Urothelium cell line (cell line): Measurements from ENCODE around the gene RNASET2.
"Not testable (repeated sequence)": the region's sequence is repeated elsewhere in the genome, so short reads cannot be mapped to it uniquely, and the experiment has no call there.

ENCODE experiments used
- DNase-seq: peaks from one replicate; pipeline ENCODE4 v3.0.0; 2011; ENCODE audit warnings: low spot score, mixed read lengths
- FAIRE-seq: peaks from 2 replicates; lab custom pipeline; 2011; peaks lifted over from hg19 to GRCh38; lab: Jason Lieb, UNC

RNASET2 gene

GRCh38 chr6:166929542-166930189 lies 26.7 kb downstream of the RNASET2 start:
- DNase-seq (no peak), FAIRE-seq (no peak)

DNA sequence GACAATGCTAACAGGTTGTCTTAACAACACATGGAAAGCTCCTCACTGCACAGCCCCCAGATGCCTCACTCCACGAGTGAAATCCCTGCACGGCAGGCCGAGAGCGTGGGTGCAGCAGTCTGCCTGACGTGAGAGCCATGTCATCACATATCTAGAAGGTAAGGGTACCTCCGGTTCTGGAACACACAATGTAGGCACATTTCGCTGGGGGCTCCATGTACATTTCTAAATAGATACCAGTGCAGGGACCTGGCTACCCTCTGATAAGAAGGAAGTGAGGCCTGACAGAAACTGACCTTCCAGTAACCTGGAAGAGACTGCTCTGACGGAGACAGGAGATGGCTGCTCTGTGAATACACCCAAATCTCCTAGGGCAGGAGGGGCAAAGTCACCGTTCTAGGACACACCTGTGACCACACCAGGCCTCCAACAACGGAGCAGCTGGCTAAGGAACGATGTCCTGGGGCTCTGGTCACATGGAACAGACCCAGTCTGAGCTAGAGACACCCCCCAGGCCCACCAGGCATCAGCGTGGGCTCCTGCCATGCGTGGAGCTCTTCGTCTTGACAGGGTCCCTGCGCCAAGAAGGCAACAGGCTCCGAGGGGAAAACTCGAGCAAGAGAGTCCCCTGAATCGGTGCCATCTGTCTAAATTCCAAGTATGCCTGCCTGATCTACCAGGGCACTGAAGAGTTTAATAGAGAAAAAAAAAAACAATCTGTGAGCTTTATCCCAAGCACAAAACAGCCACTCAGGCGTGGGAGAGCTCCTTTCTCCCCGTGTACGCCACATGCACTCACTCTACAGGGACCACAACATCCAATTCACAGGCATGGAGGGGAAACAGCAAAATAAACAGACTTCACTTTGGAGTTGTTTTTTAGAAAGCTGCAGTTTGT lies 27.5 kb downstream of the RNASET2 start:
- FAIRE-seq (no peak), DNase-seq (no peak)

DNA sequence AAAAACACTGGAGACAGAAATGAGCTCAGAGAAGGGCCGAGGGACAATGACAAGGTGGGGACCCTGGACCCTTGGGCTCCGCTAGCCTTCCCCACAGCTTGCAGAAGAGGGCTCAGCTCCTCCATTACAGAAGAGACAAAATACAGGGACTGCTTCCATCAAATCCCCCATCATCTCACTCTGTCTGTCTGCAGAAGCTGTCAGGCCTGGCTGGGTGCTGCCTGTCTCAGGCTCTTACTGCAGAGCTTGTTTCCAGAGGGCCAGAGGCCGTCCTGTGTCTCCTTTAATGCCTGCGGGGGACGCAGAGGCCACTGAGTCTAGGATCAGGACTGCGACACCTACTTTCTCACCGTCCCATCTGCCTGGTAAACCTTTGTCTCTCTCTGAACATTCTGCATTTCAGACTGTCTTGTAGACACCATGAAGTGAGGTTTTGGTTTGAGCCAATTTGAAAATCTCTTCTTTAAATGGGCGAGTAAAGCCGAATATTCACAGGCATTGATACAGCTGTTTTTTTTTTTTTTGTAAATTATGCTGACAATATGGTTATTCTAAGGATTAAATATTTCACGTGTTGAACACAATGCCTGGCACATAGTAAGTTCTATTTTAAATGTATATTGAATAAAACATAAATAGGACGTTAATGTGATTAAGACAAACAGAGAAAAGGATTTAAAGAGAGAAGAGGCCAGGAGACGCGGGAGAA lies 28.3 kb downstream of the RNASET2 start:
- FAIRE-seq = no peak
- no peak for DNase-seq

DNA sequence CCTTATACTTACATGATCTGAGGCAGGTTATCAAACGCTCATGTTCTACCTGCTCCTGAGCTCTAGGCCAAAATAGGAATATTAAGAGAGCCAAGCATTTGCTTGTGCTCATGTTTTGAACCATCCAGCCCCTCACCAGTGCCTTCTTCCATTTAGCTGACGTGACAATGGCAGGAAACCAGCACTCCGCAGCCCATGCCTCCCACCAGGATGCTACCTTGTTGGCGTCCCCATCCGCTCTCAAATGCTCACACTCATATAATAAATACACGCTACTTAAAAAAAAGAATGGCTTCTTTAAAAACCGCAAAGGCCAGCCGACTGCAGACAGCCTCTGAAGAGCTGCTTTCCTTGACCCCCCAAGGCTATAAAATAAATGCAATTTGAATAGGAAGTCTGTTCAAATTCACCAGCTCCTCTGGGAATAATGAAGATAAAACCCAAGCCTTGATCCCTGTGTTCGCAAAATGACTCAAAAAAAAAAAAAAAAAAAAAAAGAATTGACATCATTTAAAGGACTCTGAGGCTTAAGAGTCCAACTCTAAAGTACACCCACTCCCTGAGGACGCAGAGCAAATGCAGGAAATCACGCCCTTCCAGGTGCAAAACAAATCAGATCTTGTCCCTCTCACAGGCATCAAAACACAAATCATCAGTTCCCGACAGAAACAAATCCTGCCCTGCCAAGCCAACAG lies 29.0 kb downstream of the RNASET2 start:
- no peak for FAIRE-seq
- DNase-seq = no peak

DNA sequence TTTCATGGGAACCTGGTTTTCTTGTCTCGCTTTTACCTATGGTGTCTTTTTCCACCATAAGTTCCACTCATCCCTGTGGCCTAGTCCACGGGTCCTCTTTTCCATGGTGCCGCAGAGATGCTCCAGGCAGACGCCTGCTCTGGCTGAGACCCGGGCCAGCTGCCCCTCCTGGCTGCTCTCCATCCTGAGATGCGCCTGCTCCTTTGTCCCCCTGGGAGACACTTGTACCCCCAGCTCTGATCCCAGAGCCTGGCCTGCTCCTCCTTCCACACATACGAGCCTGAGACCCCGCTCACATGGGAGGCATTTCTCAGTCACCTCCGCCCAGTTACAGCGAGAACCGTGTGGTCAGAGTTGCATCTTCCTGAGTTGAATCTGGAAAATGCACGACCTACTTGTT lies 29.6 kb downstream of the RNASET2 start:
- DNase-seq (no peak), FAIRE-seq (no peak)

DNA sequence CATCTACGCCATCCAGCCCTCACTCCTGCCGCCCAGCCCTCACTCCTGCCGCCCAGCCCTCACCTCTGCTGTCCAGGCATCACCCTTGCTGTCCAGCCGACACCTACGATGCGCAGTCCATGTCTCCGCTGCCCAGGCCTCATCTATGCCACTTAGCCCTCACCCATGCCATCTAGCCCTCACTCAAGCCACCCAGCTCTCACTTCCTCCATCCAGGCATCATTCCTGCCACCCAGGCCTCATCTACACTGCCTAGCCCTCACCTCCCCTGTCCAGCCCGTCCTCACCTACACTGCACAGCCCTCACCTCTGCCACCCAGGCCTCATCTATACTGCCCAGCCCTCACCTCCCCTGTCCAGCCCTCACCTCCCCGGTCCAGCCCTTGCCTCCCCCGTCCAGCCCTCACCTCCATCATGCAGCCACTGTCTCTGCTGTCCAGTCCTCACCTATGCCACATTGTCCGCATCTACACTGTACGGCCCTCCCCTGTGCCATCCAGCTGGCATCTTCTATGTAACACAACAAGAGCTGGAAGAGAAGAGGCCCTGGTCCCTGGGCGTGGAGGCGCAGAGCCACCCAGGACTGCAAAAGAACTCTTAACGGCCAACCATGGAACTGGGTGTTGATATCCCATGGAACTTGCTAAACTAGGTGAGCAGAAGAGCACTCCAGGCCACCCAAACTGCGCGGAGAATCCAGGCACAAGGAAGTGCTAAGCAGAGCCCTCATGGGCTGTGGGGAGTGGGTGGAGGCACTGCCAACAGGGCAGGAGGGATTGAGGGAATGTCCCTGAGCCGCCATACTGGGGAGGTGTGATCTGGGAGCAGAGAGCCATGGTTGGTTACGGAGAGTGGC lies 31.0 kb downstream of the RNASET2 start:
- peak; percentile 77 for FAIRE-seq
- no peak for DNase-seq

DNA sequence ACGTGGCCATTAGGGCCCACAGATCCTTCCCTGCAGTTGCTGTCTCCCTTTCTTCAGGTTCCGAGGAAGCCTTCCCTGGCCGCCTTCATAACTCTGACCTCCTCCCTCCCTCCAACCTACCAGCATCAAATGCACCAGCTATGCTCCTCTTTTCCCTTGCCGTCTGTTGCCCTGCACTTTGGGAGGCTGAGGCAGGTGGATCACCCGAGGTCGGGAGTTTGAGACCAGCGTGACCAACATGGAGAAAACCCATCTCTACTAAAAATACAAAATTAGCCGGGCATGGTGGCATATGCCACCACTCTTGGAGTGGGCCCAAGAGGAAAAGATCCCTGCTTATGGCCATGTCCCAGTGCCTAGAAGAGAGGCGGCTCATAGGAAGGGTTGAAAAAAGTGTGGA lies 31.8 kb downstream of the RNASET2 start:
- FAIRE-seq = no peak
- no peak for DNase-seq

GRCh38 chr6:166922937-166923336 lies 33.4 kb downstream of the RNASET2 start:
- no peak for DNase-seq
- FAIRE-seq = no peak

- FAIRE-seq = no peak
- DNase-seq = no peak
These were observed 34.8 kb downstream of the RNASET2 start for GRCh38 chr6:166921570-166921969.

DNA sequence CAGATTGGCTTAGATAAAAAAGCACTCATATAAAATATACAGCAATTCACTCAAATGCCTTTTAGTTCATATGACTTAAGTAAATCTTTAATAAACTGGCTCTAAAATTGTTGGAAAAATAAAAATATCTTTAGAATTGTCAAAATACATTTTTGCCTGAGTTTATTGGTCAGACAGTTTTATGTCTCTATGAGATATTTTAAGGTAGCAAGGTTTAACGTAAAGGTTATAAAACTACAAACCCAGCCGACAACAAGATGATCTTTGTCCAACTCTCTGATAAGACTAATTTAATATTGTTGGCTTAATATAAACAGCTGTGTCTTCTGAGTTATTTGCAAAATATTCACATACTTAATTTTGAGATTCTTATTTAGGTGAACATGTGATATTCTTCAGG lies 39.5 kb downstream of the RNASET2 start:
- no peak for FAIRE-seq
- DNase-seq = no peak

GRCh38 chr6:166915484-166915883 lies 40.9 kb downstream of the RNASET2 start:
- DNase-seq = not testable (repeated sequence)

DNA sequence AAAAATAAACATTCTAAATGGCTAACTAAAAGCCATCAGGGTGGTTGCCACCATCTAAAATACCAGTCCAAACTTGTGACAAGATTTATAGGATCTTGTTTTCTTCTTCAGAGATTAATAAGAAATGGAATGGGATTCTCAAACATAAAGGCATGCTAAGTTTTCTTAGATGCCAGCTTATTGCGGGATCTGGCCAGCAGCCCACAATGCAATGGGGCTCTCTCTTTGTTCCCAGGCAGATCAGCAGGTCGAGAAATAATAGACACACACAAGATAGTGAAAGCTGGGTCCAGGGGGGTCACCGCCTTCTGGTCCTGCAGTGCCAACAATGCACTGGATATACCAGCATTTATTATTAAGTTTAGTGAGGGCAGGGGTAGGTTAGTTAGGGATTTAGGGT lies 41.4 kb downstream of the RNASET2 start:
- DNase-seq, FAIRE-seq: not testable (repeated sequence)

More at GRCh38 chr6:166915484-166915883, 40.9 kb downstream of the RNASET2 start:
- not testable (repeated sequence) for FAIRE-seq

GRCh38 chr6:166911248-166911677 lies 45.1 kb downstream of the RNASET2 start:
- peak; percentile 17 for FAIRE-seq
- no peak for DNase-seq

DNA sequence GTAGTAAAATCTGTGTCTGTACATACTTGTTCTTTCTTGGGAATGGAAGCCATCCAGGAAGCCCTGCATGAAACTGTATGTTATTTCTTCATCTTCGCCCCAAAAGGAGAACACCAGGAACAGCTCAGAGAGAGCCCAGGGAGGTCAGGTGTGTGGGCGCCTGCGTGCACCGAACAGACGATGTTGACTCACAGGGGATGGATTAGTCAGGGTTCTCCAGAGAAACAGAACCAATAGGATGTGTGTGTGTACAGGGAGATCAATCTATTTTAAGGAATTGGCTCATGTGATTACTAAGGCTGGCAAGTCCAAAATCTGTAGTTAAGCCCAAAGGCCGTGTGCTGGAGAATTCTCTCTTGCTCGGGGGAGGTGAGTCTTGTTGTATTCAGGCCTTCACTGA lies 45.7 kb downstream of the RNASET2 start:
- no peak for DNase-seq
- no peak for FAIRE-seq

DNA sequence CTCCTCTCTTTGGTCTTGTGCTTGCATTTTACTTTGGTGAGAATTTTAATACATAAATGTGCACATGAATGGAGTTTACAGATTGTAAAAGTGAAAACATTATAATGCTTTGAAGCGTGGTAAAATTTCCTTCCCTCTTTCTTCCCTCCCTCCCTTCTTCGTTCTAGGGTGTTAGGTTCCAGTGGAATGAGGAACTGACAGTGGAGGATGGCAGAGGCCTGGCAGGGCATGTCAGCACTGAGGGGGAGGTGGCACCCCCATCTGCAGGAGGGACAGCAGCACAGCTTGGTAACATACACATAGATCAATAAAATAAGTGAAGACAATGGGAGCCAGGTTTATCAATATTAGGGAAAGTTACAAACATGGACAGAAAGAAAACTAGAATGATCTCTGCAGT lies 47.5 kb downstream of the RNASET2 start:
- FAIRE-seq (no peak), DNase-seq (no peak)

GRCh38 chr6:166907871-166908806 lies 48.2 kb downstream of the RNASET2 start:
- DNase-seq (no peak), FAIRE-seq (no peak)

- FAIRE-seq = no peak
- DNase-seq = no peak
These were observed 48.9 kb downstream of the RNASET2 start for GRCh38 chr6:166907373-166907841.

- FAIRE-seq = no peak
- DNase-seq = no peak
These were observed 49.8 kb downstream of the RNASET2 start for GRCh38 chr6:166906376-166907044.
